Colonic mucosa (tissue), 4 donors: ENCODE results near the gene DPP10. TPM values are rescaled to one million over a fixed set of nuclear protein-coding genes. Genes with fewer than 3 reads are reported as not detected.

Experiments
- DNase-seq: peaks from one replicate; pipeline ENCODE4 v3.0.0-alpha.2; 2020
- H3K27ac ChIP-seq: fragments of 200-600 bp; one replicate; pipeline ENCODE4 v1.8.0; 2021
- H3K27me3 ChIP-seq: fragments of 200-600 bp; one replicate; pipeline ENCODE4 v1.8.0; 2021
- H3K36me3 ChIP-seq: fragments of 200-600 bp; one replicate; pipeline ENCODE4 v1.8.0; 2021
- H3K4me1 ChIP-seq: fragments of 200-600 bp; one replicate; pipeline ENCODE4 v1.8.0; 2021; ENCODE audit warnings: mild to moderate bottlenecking
- H3K4me3 ChIP-seq: fragments of 200-600 bp; one replicate; pipeline ENCODE4 v1.8.0; 2021
- H3K9ac ChIP-seq, 2 donors: one replicate each; pipeline ENCODE4 v1.7.0; 2013; ENCODE audit warnings: control low read depth in 2 of 2, low read depth in 2 of 2, low read length in 2 of 2
- H3K9me3 ChIP-seq: fragments of 200-600 bp; one replicate; pipeline ENCODE4 v1.8.0; 2021
- intact Hi-C: fragments of 100-400 bp; cut with DNase I; formaldehyde crosslinking; loops from one replicate; pipeline ENCODE4 v1.14.1; 2022
- total RNA-seq, 2 donors: library from RNA; stranded (reverse); fragmentation: NEBNext Ultra II Directional in 1 of 2; extraction: Animal tissue kit (Norgen Biotek cat#: 25700) in 1 of 2; gene quantifications; one replicate each; pipeline ENCODE4 v1.2.1, GENCODE V29; 2021
- TF ChIP-seq, protein P1 (sequence below): fragments of 200-600 bp; IDR thresholded peaks from one replicate; pipeline ENCODE4 v1.8.0; 2022; ENCODE audit warnings: antibody characterized with exemption, mild to moderate bottlenecking
- donor health status: healthy.
- donor health status: DM: no; HTN: no; CAD: no.
- donor health status: DM: no; HTN: no; CAD: no.

The DPP10 gene
- total RNA-seq, 2 donors from 2014 or later = 6.0 to 8.1 TPM

DNA sequence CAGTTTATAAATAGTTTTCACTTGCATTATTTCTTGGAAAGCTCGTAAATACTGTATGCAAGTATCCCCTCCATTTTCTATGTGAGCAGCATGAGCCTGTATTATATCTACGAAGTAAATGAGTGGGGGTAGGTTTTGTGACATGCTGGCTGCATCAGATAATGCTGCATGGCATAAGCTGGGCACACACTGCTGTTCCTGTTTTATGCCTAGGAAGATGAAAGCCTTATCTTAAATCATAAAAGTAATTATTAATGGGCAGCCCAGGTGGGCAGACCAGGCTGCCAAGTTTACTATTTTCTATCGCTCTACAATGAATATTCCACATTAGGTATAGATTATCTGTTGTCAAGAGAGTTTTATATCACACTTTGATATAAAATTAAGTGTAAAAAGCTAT is 854.6 kb downstream of the DPP10 start:
- Histone ChIP-seq H3K36me3 (no peaks in the 10 kb centered on the region), H3K9ac (no peak overlapping the region), H3K4me3 (no peak overlapping the region), H3K27ac (no peak overlapping the region), H3K4me1 (no peaks in the 10 kb centered on the region), H3K27me3 (no peaks in the 10 kb centered on the region), H3K9me3 (no peaks in the 10 kb centered on the region)
- intact Hi-C loops = no loop called here
- DNase-seq = no peak
- TF ChIP-seq, protein P1, sequence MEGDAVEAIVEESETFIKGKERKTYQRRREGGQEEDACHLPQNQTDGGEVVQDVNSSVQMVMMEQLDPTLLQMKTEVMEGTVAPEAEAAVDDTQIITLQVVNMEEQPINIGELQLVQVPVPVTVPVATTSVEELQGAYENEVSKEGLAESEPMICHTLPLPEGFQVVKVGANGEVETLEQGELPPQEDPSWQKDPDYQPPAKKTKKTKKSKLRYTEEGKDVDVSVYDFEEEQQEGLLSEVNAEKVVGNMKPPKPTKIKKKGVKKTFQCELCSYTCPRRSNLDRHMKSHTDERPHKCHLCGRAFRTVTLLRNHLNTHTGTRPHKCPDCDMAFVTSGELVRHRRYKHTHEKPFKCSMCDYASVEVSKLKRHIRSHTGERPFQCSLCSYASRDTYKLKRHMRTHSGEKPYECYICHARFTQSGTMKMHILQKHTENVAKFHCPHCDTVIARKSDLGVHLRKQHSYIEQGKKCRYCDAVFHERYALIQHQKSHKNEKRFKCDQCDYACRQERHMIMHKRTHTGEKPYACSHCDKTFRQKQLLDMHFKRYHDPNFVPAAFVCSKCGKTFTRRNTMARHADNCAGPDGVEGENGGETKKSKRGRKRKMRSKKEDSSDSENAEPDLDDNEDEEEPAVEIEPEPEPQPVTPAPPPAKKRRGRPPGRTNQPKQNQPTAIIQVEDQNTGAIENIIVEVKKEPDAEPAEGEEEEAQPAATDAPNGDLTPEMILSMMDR = no peak

DNA sequence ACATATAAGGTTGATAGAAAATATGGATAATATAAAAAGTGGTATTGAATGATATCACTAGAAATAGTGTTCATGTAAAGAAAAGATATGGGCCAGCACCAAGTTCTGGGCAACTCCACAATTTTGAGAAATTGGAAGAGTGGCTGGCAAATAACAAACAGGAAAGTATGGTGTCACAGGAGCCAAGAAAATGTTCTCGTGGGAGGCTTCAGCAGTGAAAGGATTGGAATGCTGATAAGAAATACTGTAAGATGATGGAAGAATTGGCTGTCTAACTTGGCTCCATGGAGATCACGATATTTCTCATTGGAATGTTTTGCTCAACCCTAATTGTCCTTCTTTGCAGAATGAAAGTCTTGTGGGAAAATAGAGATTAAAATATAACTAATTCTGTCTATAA is 856.8 kb downstream of the DPP10 start:
- DNase-seq = no peak
- TF ChIP-seq, protein P1 = no peak
- no peaks in the 10 kb centered on the region for H3K4me1 ChIP-seq
- H3K9ac ChIP-seq = no peak overlapping the region
- H3K4me3 ChIP-seq = no peak overlapping the region
- no peak overlapping the region for H3K27ac ChIP-seq
- H3K9me3 ChIP-seq = no peaks in the 10 kb centered on the region
- H3K36me3 ChIP-seq = no peaks in the 10 kb centered on the region
- no peaks in the 10 kb centered on the region for H3K27me3 ChIP-seq
- intact Hi-C loops = no loop called here

DNA sequence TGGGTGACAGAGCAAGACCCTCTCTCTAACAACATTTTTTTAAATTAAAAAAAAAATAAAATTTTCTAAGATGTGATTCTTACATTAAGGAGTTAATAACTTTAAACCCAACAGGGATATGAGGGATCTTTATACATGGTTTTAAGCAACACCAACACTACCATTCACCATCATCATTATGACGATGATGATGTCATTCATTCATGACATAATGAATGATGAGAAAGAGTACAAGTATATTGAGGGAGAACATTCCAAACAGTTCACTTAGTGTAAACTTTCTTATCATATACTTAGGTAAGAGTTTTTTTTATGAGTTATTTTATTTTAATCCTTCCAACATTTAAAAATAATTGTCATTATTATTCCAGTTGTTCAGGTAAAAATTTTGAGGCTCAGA is 863.3 kb downstream of the DPP10 start:
- Histone ChIP-seq H3K4me1 (no peaks in the 10 kb centered on the region), H3K9ac (no peak overlapping the region)
- TF ChIP-seq, protein P1 = no peak

DNA sequence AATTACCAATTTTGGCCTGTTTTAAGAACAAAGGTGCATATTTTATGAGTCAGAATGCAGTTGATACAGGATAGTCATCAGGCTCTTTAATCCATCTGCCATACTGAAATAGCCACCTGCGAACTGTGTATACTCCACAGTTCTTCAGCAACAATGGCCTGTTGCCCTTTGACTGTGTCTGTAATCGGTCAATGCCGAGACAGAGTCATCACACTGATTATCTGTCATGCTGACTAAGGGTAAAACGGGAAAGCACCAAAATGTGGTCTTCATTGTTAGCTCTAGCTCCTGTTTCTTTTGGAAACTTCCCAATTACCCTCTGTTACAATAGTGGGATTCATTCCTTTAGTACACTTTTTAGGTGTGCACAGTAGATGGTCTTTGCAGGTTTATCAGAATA is 871.7 kb downstream of the DPP10 start:
- H3K27me3 ChIP-seq = no peaks in the 10 kb centered on the region
- H3K9me3 ChIP-seq = no peaks in the 10 kb centered on the region
- no peaks in the 10 kb centered on the region for H3K36me3 ChIP-seq
- H3K9ac ChIP-seq = no peak overlapping the region
- no peak overlapping the region for H3K4me3 ChIP-seq
- H3K27ac ChIP-seq = no peak overlapping the region
- intact Hi-C loops = no loop called here
- DNase-seq = no peak
- H3K4me1 ChIP-seq = no peaks in the 10 kb centered on the region
- TF ChIP-seq, protein P1 = no peak

More for the DNA sequence above, 863.3 kb downstream of the DPP10 start:
- DNase-seq = no peak
- intact Hi-C loops = no loop called here
- Histone ChIP-seq H3K27me3 (no peaks in the 10 kb centered on the region), H3K36me3 (no peaks in the 10 kb centered on the region), H3K27ac (no peak overlapping the region), H3K9me3 (no peaks in the 10 kb centered on the region), H3K4me3 (no peak overlapping the region)

DNA sequence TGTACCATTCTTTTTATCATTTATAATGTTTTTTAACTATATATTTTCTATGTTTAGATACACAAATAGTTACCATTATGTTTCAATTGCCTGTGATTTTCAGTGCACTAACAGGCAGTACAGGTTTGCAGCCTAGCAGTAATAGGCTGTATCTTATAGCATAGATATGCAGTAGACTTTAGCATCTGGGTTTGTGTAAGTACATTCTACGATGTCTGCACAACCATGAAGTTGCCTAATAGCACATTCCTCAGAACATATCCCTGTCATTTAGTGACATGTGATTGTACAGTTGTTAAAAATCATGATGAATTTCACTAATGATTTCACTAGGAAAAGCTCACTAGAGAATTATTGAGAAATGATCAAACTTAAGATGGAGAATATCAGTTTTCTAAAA is 884.6 kb downstream of the DPP10 start:
- H3K4me1 ChIP-seq = no peaks in the 10 kb centered on the region
- no peak overlapping the region for H3K4me3 ChIP-seq
- intact Hi-C loops = no loop called here
- TF ChIP-seq, protein P1 = no peak
- no peak overlapping the region for H3K9ac ChIP-seq
- H3K27ac ChIP-seq = no peak overlapping the region
- no peaks in the 10 kb centered on the region for H3K9me3 ChIP-seq
- H3K27me3 ChIP-seq = no peaks in the 10 kb centered on the region
- H3K36me3 ChIP-seq = no peaks in the 10 kb centered on the region
- no peak for DNase-seq

DNA sequence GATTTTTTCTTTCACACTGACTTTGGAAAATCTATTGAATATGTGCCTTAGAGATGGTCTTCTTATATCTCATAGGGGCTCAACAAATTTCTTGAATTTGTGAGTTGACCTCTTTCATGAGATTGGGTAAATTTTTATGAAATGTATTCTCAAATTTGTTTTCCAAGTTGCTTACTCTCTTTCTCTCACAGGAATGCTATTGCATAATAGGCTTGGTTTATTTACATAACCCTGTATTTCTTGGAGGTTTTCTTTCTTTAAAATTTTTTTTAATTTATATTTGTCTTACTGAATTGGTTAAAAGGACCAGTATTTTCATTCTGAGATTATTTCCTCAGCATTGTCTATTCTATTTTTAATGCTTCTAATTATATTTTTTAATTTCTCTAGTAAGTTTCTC is 917.1 kb downstream of the DPP10 start:
- intact Hi-C loops = no loop called here
- H3K4me1 ChIP-seq = no peaks in the 10 kb centered on the region
- no peak overlapping the region for H3K9ac ChIP-seq
- H3K27me3 ChIP-seq = no peaks in the 10 kb centered on the region
- no peak overlapping the region for H3K27ac ChIP-seq
- no peaks in the 10 kb centered on the region for H3K9me3 ChIP-seq
- TF ChIP-seq, protein P1 = no peak
- H3K36me3 ChIP-seq = no peaks in the 10 kb centered on the region
- no peak for DNase-seq
- no peak overlapping the region for H3K4me3 ChIP-seq
